Stimulated activated CD8-positive, alpha-beta memory T cell treated with anti-CD3 and anti-CD28 coated beads, Interleukin-4, amount 100 ng/mL, for 24 hours (primary cell): ENCODE results near the gene SMPDL3A.

ENCODE experiments used
- DNase-seq: peaks from one replicate; pipeline ENCODE4 v3.0.0-alpha.2; 2020; ENCODE audit warnings: low read depth

SMPDL3A gene

DNA sequence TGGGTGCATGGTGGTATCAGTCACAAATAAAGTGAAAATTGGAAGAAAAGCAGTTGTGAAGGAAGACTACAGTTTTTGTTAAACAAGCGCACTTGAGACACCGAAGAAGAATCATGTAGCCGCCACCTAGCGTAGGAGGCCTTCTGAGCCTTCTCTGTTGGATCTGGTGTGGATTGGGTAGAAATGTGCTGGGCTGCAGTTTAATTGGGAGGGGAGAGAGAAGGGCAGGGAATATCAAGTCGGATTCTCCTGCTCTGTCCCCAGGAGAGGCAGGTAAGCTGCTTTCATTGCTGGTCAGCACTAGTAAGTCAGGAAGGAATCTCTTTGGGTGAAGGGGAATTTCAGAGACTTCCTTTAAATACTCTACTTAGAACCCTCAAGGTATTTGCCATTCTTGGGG lies 10.8 kb upstream of the SMPDL3A start:
- DNase-seq: no peak

DNA sequence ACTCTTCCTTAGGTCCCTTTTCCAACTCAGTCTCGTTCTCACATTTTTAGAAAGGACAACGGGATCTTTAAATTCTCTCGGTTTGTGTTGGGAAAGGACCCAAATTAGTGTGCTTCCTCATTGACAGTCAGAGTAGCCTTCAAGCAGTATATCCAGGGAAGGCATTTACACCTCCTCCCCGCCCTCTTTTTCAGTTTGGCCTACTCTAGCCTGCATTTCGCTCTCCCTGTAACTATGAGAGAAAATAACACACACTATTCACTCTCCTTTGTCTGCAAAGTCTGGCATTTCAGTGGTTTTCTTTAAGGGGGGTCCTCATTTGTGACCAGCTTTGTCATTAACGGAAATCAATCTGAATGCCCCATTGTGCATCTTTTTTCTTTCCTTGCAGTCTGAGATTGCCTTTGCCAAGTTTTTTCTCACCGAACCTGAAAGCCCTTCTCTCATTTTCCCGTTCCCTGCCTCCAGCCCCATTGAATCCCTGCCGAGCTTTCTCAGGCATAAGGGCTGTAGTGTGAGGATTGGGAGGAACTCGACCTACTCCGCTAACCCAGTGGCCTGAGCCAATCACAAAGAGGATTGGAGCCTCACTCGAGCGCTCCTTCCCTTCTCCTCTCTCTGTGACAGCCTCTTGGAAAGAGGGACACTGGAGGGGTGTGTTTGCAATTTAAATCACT lies 9.9 kb upstream of the SMPDL3A start:
- no peak for DNase-seq

DNA sequence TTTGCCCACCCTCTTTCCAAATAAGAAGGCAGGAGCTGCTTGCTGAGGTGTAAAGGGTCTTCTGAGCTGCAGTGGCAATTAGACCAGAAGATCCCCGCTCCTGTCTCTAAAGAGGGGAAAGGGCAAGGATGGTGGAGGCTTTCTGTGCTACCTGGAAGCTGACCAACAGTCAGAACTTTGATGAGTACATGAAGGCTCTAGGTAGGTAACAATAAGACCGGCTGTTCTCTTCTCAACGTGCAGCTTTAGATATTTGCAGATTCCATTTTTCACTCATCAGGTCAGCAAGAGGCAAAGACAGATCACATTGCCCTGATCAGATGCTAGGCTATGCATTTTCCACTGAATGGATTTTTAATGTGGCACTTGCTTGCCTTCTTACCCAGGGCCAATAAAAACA lies 9.4 kb upstream of the SMPDL3A start, which contains the start of gene FABP7:
TSS of gene FABP7 (plus strand) at position 50 of the 400 bp plus-strand sequence. CDS start at position 129, 79 bp downstream.
- no peak for DNase-seq

DNA sequence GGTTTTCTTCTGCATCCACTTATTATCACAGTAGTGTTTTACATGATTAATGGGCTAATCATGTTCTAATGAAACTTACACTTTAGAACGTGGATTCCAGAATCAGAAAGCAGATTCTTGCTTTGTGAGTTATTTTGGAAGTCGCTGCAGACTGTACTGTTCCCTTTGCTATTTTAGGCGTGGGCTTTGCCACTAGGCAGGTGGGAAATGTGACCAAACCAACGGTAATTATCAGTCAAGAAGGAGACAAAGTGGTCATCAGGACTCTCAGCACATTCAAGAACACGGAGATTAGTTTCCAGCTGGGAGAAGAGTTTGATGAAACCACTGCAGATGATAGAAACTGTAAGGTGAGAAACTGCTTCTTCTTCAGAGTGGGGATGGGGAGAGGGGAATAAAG lies 8.9 kb upstream of the SMPDL3A start:
- no peak for DNase-seq

DNA sequence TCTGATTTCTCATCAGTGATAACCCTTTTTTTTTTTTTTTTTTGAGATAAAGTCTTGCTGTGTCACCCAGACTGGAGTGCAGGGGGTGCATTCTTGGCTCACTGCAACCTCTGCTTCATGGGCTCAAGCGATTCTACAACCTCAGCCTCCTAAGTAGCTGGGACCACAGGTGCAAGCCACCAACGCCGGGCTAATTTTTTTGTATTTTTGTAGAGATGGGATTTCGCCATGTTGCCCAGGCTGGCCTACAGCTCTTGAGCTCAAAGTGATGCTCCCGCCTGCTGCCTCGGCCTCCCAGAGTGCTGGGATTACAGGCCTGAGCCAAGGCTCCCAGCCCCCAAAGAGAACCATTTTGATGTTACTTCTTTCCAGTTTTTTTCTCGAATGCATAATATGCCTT lies 7.3 kb upstream of the SMPDL3A start:
- no peak for DNase-seq

DNA sequence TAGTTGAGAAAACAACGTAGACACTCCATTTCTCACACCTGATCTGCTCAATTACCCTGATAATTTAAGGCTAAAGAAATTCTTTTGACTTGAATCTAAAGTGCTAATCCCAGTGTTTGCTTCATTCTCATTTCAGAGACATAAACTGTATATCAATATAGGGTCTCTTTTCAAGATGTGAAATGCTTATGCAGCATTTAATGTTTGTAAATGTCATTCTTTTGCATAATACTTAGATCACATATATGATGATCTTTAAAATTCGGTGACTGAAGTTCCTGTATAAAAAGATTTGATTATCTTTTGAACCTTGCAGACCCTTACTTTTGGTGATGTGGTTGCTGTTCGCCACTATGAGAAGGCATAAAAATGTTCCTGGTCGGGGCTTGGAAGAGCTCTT lies 5.7 kb upstream of the SMPDL3A start:
- DNase-seq: no peak

DNA sequence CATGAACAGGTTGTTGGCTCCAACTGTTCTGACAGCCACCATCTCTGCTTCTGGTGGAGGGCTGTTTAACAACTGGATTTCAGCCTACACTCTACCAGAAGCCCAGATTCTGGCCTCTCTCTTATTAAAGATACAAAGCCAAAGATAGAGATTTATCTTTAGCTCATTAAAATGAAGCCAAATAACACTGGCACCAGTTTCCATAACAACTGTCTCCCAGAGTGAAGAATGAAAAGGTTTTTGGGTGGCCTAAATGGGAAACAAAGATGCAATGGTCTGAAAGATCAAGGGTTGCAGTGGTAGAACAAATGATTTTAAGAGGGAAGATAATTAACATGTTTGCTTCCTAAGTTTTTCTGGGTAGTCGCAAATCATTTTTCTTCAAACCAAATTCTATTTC lies 3.2 kb upstream of the SMPDL3A start:
- no peak for DNase-seq

DNA sequence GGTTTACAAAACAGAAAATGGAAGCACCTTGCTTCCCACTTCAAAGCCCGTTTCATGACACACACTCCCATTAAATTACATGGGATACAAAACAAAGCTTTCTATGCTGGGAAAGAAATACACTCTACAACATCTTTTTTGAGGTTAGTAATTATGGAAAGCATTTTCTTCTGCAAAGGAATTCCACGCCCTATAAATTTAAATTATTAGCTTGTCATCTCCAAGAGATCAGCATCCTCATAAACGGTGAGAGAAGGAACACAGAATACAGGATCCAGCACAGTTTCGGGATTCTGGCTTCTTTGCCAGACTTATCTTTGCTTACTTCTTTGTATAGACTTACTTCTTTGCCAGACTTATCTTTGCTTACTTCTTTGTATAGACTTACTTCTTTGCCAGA lies 1.3 kb upstream of the SMPDL3A start:
- DNase-seq: no peak

DNA sequence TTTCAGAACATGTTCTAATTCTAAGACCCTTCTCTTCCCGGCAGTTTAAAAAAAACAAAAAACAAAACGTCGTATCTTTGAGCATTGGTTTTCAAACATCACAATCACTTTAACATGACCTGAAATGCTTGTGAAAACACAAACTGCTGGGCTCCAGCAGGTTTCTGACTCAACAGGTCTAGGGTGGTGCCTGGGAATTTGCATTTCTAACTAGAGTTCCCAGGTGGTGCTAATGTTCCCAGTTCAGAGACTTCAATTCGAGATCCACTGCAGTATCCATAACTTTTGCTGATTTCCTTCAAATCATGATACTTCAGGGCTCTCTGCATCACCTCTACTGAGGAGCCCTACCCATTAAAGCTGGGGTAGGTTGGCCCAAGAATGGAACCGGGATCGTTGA lies 850 bp upstream of the SMPDL3A start:
- DNase-seq: no peak

DNA sequence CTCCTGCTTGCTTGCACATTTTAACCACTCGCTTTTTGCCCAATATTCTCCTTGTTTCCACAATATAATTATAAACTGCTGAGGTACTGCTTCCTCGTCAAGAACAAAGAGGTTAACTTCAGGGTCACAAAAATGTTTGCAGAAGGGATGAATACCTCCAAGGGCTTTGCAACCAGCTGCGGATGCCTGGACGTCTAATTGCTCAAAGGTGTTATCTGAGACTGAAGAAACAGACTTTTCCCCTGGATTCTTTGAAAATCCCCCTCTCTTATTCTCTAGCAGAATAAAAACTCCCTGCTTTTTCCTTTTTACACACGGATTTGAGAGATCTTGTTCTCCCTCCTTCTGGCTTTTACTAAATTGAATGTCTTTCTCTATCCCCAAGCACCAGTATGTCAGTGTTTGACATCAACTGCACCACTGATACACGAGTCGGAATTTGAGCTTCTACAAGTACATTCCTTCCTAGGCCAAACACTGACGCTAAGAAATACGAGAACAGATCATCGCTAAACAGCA lies 336 bp upstream of the SMPDL3A start:
- DNase-seq: no peak

DNA sequence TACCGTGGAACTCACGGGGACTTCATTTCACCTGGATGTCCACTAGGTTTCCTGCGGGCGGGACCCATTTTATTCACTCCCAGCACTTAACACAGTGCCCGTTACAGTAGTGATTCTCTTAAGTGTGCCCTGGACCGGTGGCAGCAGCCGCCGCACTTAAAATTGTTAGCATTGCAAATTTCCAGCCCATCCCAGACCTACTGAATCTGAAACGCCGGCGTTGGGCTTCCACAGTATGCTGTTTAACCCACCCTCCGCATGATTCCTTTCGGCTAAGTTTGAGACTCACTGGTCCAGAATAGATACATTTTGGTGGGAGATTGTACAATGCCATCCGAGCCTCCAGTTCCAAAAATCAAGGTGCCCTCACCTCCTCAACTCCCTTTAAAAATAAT lies 967 bp downstream of the SMPDL3A start:
- DNase-seq: no peak

DNA sequence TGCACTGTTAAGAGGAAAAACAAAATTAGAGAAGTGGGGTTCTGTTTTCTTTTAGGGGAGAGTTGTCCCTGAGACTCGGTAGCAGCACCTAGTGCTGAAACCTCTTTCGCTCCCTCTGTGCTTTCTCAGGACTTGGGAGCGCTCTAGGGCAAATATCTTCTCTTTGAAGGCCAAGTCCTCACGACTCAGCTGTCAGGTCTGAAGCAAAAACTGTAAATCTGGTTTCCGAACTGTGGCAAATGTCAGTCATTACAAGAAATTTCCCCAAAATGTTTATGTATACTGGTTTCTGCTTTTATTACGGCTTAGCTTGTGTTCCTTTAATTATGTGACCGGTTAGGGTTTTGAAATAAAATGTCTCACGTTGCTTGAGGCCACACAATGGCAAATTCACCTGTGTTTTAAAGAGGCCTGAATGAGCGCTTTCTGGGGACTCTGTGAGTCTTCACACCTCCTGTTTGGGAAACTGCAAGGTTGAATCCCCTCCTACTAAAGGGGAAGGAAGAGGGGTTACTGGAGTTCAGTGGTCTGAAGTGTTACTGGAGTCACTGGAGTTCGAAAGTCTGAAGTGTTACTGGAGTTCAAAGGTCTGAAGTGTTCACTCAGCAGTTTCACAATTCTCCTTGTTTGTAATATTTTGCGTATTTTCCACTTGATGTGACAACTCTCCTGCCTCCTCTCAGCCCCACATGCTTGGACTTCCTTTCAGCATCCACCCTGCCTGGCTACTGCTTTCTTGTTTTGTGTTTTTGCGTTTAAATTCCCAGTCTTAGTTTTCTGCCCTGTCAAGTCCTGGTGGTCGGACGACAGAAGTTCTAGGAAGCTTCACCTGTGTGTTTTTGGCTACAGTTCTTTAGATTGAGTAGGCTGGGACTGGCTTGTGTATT lies 1.6 kb downstream of the SMPDL3A start:
- DNase-seq: no peak

DNA sequence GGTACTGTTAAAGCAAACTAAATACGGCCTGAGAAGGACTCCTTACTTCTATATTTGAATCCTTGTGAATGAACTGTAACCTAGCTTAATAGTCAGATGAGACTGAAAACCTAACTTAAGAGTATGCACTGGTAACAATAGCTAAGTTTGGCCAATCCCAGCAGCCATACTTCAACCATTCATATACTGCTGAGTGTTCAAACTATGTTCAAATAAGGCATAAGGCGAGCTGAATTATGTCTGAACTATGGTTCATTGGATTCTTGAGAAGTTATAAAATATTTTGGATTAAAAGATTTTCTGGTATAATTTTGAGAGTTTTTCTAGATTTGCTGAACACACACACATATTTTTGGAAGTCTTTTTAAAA lies 2.2 kb downstream of the SMPDL3A start:
- DNase-seq: no peak

DNA sequence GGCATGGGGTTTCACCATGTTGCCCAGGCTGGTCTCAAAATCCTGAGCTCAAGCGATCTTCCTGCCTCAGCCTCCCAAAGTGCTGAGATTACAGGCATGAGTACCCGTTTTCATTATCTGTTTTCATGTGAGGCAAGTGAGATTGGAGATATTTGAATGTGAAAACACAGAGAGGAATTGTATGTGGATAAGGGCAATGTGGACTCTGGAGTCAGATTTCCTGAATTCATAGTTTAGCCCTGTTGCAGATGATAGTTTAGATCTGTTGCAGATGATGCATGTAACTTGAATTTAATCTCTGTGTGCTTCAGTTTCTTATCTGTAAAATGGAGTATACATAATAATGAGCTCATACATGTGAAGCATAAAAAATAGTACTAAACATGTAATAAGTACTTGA lies 3.7 kb downstream of the SMPDL3A start:
- no peak for DNase-seq

DNA sequence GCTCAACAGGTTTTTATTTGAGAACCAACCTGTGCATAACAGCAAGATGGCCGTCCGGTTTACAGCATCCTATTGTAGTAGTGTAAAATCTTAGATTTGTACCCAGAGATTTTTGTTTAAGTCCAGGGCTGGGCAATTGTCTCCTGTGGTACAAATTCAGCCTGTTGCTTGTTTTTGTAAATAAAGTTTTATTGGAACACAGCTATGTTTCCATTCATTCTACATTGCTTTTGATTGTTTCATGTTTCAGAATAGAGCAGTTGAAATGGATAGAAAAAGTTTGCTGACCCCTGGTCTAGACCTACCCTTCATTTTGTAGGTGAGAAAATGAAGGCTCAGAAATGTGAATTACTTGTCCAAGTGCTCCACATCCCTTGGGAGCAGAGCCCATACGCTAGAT lies 8.5 kb downstream of the SMPDL3A start:
- DNase-seq: no peak

DNA sequence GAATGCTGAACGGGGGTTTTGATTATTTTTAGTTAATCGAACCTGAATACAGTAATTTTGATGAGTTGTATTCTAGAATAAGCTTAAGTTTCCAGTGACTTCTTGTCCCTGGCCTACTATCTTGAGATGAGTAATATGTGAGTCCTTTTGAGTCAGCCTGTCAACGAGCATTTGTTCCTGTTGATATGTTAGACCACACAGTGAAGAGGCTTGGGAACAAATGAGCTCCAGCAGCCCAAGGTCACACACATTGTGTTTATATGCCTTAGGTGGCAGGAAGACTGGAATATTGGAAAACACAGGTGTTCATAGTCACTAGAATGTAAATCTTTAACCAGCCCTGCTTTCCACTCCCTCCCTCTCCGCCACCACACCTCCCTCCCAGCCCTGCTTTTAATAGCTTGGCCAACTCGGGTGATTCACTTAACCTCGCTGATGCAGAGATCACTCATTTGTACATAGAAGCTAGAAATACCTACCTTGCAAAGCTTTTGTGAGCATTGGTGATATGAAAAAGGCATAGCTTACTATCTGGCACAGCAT lies 9.1 kb downstream of the SMPDL3A start:
- DNase-seq: no peak

DNA sequence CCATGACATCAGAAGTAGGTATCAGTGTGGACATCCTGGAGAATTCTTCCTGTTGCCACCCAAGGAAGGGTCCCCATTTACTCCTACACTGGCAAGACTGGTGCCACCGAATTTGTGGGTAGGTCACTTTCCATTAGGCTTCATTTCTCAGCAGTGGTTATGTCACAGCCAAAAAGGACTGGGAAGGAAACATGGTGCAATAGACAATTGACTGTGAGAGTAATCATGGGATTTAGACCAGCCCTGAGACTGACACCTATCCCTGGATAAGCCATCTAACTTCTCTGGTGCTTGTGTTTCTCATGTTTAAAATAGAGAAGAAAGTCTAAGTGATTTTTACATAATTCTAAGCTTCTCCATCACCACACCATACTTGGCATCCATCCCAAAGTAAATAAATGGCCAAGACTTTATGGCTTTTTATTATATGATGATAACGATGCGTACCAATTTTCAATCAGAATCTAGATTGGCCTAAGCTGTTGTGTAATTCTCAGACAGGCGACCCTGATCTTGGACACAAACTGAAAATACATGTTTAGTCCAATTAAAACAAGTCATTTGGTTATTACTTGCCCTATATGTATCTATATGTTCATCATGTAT lies 10.2 kb downstream of the SMPDL3A start:
- DNase-seq: no peak

DNA sequence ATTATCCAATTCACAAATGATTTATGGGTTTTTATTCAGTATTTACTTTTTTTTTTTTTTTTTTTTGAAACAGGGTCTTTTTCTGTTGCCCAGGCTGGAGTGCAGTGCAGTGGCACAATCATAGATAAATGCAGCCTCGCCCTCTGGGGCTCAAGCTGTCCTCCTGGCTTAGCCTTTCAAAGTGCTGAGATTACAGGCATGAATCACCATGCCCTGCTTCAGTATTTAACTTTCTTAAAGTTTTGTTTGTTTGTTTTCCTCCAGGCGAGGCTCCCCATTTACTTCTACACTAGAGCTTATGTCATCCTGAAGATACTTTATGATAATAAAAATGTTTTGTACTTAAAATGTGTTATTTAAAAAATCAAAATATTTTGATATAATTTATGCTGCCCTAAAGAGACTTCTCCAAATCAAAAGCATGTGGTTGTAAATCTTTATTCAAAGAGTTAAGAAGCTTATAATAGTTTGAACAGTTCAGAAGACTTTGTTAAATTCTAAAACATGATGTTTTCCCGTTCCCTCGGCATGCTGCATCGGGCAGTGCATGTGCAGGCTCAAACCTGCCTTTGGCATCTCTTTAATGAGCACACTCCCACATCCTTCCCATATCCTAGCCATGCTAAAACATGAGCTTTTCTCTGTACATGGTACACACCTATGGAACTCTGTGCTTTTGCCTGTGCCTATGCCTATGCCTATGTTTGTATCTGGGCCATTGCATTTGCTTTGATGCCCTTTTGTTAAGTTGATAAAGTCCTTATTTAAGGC lies 11.0 kb downstream of the SMPDL3A start:
- DNase-seq: no peak

DNA sequence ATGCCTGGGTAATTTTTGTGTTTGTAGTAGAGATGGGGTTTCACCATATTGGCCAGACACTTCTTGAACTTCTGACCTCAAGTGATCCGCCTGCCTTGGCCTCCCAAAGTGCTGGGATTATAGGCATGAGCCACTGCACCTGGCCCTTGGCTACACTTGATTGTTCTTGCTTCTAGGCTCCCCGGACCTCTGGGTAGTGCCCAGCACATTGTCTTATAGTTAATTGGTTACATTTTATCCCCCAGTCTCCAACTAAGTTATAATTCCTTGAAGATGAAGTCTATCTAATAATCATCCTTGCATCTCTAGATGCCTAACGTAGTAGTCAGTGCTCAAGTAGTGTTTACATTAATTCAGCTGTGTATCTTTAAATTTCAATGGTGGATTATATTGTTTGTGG lies 11.8 kb downstream of the SMPDL3A start:
- no peak for DNase-seq

DNA sequence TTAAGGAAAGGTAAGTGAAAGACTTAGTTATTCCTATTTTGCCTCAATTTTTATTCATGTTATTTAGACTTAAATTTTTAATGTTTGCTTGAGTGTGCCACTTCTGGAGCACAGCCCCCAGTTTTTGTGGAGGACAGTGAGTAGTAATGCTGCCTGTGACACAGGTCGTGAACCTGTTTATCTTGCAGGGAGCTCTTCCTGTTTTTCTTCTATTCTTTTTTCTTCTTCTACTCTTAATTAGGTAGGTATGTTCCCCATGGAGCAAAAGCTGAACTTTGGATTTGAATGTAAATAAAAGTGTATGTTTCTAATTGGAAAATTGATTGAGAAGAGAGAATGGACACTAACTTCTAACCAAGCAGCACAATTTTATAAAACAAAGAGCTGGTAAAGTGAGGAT lies 12.3 kb downstream of the SMPDL3A start:
- DNase-seq: no peak

DNA sequence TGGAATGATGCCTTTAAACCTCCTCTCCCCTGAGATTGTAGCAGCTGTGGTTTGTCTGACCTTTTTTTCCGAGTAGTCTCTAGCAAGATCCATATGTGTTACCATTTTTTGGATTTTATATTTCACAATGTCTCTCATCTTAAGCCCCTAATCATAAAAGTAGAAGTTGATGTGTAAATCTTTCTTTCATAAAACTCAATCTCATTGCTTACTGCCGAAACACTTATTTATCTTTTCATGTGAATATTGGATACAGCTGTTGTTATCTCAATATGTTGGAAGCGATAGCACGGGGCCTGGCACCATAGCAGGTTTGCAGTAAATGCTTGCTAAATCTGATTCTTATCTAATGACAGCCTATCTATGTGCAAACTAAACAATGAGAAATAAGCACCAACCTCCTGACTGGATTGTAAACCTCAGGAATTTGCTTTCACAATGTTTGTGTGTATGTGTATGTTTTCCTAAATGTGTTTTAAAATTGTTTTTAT lies 14.2 kb downstream of the SMPDL3A start:
- DNase-seq: no peak
